Measurements from ENCODE around the gene NFE2L1.
"Not testable (repeated sequence)": the region's sequence is repeated elsewhere in the genome, so short reads cannot be mapped to it uniquely, and the experiment has no call there.

Gene NFE2L1

GRCh38 chr17:48047741-48048383, at the start of gene NFE2L1:
TSS of gene NFE2L1 (plus strand) at chr17:48048359. CDS start at chr17:48051119, 2,760 bp downstream.
- FAIRE-seq (peak; percentile 77), DNase-seq (ENCODE audit: low spot score) (peak; percentile 98)

GRCh38 chr17:47999582-47999981, 48.6 kb upstream of the NFE2L1 start:
- no peak for FAIRE-seq

GRCh38 chr17:48001197-48001596, 47.0 kb upstream of the NFE2L1 start:
- DNase-seq (ENCODE audit: low spot score) (no peak), FAIRE-seq (no peak)

More at GRCh38 chr17:47999582-47999981, 48.6 kb upstream of the NFE2L1 start:
- DNase-seq (ENCODE audit: low spot score), result no peak

- FAIRE-seq; DNase-seq (ENCODE audit: low spot score): not testable (repeated sequence)
Measured at GRCh38 chr17:48001657-48002056, 46.5 kb upstream of the NFE2L1 start.

- FAIRE-seq, result no peak
- DNase-seq (ENCODE audit: low spot score), result peak; percentile 57
Measured at GRCh38 chr17:48002266-48002915, 45.8 kb upstream of the NFE2L1 start.

GRCh38 chr17:48002916-48003416, 45.2 kb upstream of the NFE2L1 start:
- FAIRE-seq (no peak), DNase-seq (ENCODE audit: low spot score) (no peak)

- FAIRE-seq, result no peak
- DNase-seq (ENCODE audit: low spot score), result no peak
Measured at GRCh38 chr17:48003417-48004151, 44.6 kb upstream of the NFE2L1 start.

GRCh38 chr17:48004983-48005382, 43.2 kb upstream of the NFE2L1 start:
- FAIRE-seq, result no peak
- no peak for DNase-seq (ENCODE audit: low spot score)

- no peak for DNase-seq (ENCODE audit: low spot score)
- no peak for FAIRE-seq
Measured at GRCh38 chr17:48006936-48007709, 41.0 kb upstream of the NFE2L1 start.

GRCh38 chr17:48010193-48010592, 38.0 kb upstream of the NFE2L1 start:
- no peak for DNase-seq (ENCODE audit: low spot score)
- FAIRE-seq, result no peak

- no peak for FAIRE-seq
- DNase-seq (ENCODE audit: low spot score), result peak; percentile 67
Measured at GRCh38 chr17:48011405-48012150, 36.6 kb upstream of the NFE2L1 start.

GRCh38 chr17:48012151-48012520, 36.0 kb upstream of the NFE2L1 start:
- FAIRE-seq (no peak), DNase-seq (ENCODE audit: low spot score) (no peak)

GRCh38 chr17:48012654-48013053, 35.5 kb upstream of the NFE2L1 start:
- DNase-seq (ENCODE audit: low spot score) (no peak), FAIRE-seq (no peak)

GRCh38 chr17:48013876-48014594, 34.1 kb upstream of the NFE2L1 start:
- DNase-seq (ENCODE audit: low spot score) (no peak), FAIRE-seq (no peak)

- FAIRE-seq, result no peak
- no peak for DNase-seq (ENCODE audit: low spot score)
Measured at GRCh38 chr17:48014595-48015111, 33.5 kb upstream of the NFE2L1 start.

- FAIRE-seq (no peak), DNase-seq (ENCODE audit: low spot score) (no peak)
Measured at GRCh38 chr17:48016112-48016511, 32.0 kb upstream of the NFE2L1 start.

- FAIRE-seq; DNase-seq (ENCODE audit: low spot score): not testable (repeated sequence)
Measured at GRCh38 chr17:48017817-48018158, 30.4 kb upstream of the NFE2L1 start.

GRCh38 chr17:48021934-48022333, 26.2 kb upstream of the NFE2L1 start:
- no peak for FAIRE-seq
- DNase-seq (ENCODE audit: low spot score), result no peak

GRCh38 chr17:48022901-48023300, 25.3 kb upstream of the NFE2L1 start:
- FAIRE-seq (no peak), DNase-seq (ENCODE audit: low spot score) (no peak)

Measured in urothelium cell line (cell line).